K562 (cell line): ENCODE results near the gene ZNF213. TPM values are rescaled to one million over a fixed set of nuclear protein-coding genes. Genes with fewer than 3 reads are reported as not detected.

ENCODE experiments used
- CHD1 ChIP-seq: fragments of 200-600 bp; sonication (generic); IDR thresholded peaks from one replicate; pipeline ENCODE4 v1.6.1; 2012; ENCODE audit warnings: mild to moderate bottlenecking, moderate library complexity, low read length, inconsistent platforms
- ETV5 ChIP-seq: sonication (generic); formaldehyde crosslinking; IDR thresholded peaks from 2 replicates; pipeline ENCODE4 v1.4.0; 2020; ENCODE audit warnings: low read depth, mild to moderate bottlenecking, missing genetic modification reagents
- FOXK2 ChIP-seq, 2 experiments: fragments of 450-650 bp; IDR thresholded peaks in 1 of 2; conservative IDR thresholded peaks in 1 of 2; 2 replicates each; pipeline ENCODE4 v1.6.1; 2016; ENCODE audit warnings: low read depth in 2 of 2, mild to moderate bottlenecking in 1 of 2
- KDM1A ChIP-seq, 2 experiments: fragments of 450-650 bp; IDR thresholded peaks; 2 replicates each; pipeline ENCODE4 v1.6.1; 2016; ENCODE audit warnings: mild to moderate bottlenecking in 2 of 2
- KDM4B ChIP-seq, 2 experiments: fragments of 450-650 bp in 1 of 2; sonication (generic) in 1 of 2; IDR thresholded peaks; 2 replicates each; pipeline ENCODE4 v1.6.1; 2016 to 2017; ENCODE audit warnings: borderline replicate concordance in 2 of 2, antibody characterized with exemption in 1 of 2, low read depth in 1 of 2, mild to moderate bottlenecking in 1 of 2
- POLR2AphosphoS2 ChIP-seq: IDR thresholded peaks from 2 replicates; pipeline ENCODE4 v1.6.1; 2012; ENCODE audit warnings: low read length, improper control_type of control experiment
- RAD21 ChIP-seq, 2 experiments: fragments of 250-450 bp in 1 of 2; fragments of 450-650 bp in 1 of 2; sonication (Bioruptor Pico) in 1 of 2; formaldehyde crosslinking in 1 of 2; IDR thresholded peaks in 1 of 2; conservative IDR thresholded peaks in 1 of 2; 2 replicates each; pipeline versions ENCODE4 v1.4.0 to v1.8.0; 2020 to 2022; ENCODE audit warnings: mild to moderate bottlenecking in 2 of 2, moderate library complexity in 1 of 2
- ZEB2 ChIP-seq: fragments of 450-650 bp; IDR thresholded peaks from 2 replicates; pipeline ENCODE4 v1.6.1; 2016
- ZKSCAN1 ChIP-seq: fragments of 150-350 bp; IDR thresholded peaks from 2 replicates; pipeline ENCODE4 v1.6.1; 2016; ENCODE audit warnings: low read depth, low read length
- ZNF140 ChIP-seq: fragments of 250-450 bp; sonication (Bioruptor Pico); IDR thresholded peaks from 2 replicates; pipeline ENCODE4 v1.8.0; 2021; ENCODE audit warnings: moderate library complexity, mild to moderate bottlenecking, inconsistent platforms
- ZNF586 ChIP-seq: fragments of 450-650 bp; formaldehyde crosslinking; conservative IDR thresholded peaks from 2 replicates; pipeline ENCODE4 v1.4.0; 2020; ENCODE audit warnings: mild to moderate bottlenecking, moderate library complexity
- ZNF707 ChIP-seq: fragments of 250-450 bp; sonication (Bioruptor Pico); conservative IDR thresholded peaks from 2 replicates; pipeline ENCODE4 v1.8.0; 2022; ENCODE audit warnings: inconsistent platforms, mild to moderate bottlenecking, moderate library complexity
- polyA plus RNA-seq, 8 experiments: library from polyadenylated mRNA; depleted of rRNA in 4 of 8; stranded (reverse) in 5 of 8; unstranded in 3 of 8; fragments of >200 nt; fragmentation: Nextera tagmentation in 2 of 8; fragmentation: Illumina TruSeq in 1 of 8; extraction: Ambion mirVana in 2 of 8; extraction: Trizol in 1 of 8; gene quantifications; 2 replicates each; pipeline versions ENCODE4 v1.2.1 to v1.2.3, GENCODE V29; 2011 to 2014; ENCODE audit warnings: inconsistent platforms in 1 of 8, missing spikeins in 1 of 8
- total RNA-seq, 7 experiments: library from RNA; depleted of rRNA in 6 of 7; stranded (reverse); fragments of >200 nt in 6 of 7; fragmentation: Illumina TruSeq in 2 of 7; extraction: Trizol in 2 of 7; gene quantifications; 2 replicates each; pipeline versions ENCODE4 v1.2.1 to v1.2.3, GENCODE V29; 2011 to 2021; ENCODE audit warnings: low replicate concordance in 1 of 7
- TF ChIP-seq, protein P1 (sequence below), 2 experiments: fragments of 450-650 bp; formaldehyde crosslinking in 1 of 2; IDR thresholded peaks; 2 replicates each; pipeline versions ENCODE4 v1.4.0 to v1.6.1; 2014 to 2020; ENCODE audit warnings: mild to moderate bottlenecking in 2 of 2, borderline replicate concordance in 1 of 2, low read depth in 1 of 2
- TF ChIP-seq, protein P2 (sequence below): fragments of 250-450 bp; sonication (Bioruptor Pico); IDR thresholded peaks from 2 replicates; pipeline ENCODE4 v1.4.0; 2020

ZNF213 gene
- total and polyA plus RNA-seq, 9 of the 15 experiments (the other 6 are each of a cell fraction or from before 2014, with no cell fraction given), result 0.49 to 10.0 (median 1.8) TPM

DNA sequence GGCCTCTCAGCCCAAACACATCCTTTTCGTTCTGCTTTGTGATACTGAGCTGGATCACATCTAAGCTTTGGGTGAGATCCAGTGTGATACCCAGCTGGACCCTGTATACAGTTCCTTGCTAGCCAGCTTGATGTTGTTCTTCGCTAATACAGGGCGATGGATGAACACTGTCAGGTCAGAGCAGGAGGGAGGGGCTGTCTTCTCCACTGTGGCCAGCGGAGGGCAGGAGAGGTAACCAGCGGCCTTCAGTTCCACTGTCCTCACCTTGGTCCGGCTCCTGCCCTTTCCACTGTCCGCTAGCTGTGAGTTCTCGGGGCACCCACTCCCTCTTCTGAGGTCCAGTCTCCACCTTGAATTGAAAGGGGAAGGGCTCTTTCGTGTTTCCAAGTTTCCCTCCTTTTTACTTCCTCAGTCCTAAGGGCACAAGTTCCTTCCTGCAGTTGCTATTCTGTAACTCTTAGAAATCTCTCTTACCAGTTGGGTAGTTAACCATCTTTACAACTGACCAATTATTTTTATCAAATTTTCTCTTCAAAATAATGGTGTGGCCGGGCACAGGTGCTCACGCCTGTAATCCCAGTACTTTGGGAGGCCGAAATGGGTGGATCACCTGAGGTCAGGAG, 3.0 kb upstream of the ZNF213 start (continued):
- TF ChIP-seq ZNF140 (no peak), CHD1 (no peak), ZEB2 (no peak), ZNF586 (CRISPR knock-in tag) (no peak), FOXK2 (conservative IDR thresholded peaks at IDR 0.05 in 1 of 2, IDR thresholded peaks at IDR 0.05 in 1 of 2; ENCODE audit: low read depth in 2 of 2) (no peak), ETV5 (no peak), POLR2AphosphoS2 (no peak), ZKSCAN1 (no peak), KDM4B (IDR thresholded peaks at IDR 0.05; ENCODE audit: borderline replicate concordance in 2 of 2, low read depth in 1 of 2) (no peak), KDM1A (IDR thresholded peaks at IDR 0.05) (no peak), ZNF707 (no peak), RAD21 (CRISPR knock-in tag; conservative IDR thresholded peaks at IDR 0.05 in 1 of 2, IDR thresholded peaks at IDR 0.05 in 1 of 2) (peak; percentile 42 to 66; a peak in 2 of 4 replicates)
- TF ChIP-seq, protein P1, sequence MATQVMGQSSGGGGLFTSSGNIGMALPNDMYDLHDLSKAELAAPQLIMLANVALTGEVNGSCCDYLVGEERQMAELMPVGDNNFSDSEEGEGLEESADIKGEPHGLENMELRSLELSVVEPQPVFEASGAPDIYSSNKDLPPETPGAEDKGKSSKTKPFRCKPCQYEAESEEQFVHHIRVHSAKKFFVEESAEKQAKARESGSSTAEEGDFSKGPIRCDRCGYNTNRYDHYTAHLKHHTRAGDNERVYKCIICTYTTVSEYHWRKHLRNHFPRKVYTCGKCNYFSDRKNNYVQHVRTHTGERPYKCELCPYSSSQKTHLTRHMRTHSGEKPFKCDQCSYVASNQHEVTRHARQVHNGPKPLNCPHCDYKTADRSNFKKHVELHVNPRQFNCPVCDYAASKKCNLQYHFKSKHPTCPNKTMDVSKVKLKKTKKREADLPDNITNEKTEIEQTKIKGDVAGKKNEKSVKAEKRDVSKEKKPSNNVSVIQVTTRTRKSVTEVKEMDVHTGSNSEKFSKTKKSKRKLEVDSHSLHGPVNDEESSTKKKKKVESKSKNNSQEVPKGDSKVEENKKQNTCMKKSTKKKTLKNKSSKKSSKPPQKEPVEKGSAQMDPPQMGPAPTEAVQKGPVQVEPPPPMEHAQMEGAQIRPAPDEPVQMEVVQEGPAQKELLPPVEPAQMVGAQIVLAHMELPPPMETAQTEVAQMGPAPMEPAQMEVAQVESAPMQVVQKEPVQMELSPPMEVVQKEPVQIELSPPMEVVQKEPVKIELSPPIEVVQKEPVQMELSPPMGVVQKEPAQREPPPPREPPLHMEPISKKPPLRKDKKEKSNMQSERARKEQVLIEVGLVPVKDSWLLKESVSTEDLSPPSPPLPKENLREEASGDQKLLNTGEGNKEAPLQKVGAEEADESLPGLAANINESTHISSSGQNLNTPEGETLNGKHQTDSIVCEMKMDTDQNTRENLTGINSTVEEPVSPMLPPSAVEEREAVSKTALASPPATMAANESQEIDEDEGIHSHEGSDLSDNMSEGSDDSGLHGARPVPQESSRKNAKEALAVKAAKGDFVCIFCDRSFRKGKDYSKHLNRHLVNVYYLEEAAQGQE (IDR thresholded peaks at IDR 0.05; ENCODE audit: borderline replicate concordance), result peak; percentile 49; the same call in 1 of the 2 replicates
- TF ChIP-seq, protein P1 (CRISPR knock-in tag; IDR thresholded peaks at IDR 0.05; ENCODE audit: low read depth), result no peak
- TF ChIP-seq, protein P2, sequence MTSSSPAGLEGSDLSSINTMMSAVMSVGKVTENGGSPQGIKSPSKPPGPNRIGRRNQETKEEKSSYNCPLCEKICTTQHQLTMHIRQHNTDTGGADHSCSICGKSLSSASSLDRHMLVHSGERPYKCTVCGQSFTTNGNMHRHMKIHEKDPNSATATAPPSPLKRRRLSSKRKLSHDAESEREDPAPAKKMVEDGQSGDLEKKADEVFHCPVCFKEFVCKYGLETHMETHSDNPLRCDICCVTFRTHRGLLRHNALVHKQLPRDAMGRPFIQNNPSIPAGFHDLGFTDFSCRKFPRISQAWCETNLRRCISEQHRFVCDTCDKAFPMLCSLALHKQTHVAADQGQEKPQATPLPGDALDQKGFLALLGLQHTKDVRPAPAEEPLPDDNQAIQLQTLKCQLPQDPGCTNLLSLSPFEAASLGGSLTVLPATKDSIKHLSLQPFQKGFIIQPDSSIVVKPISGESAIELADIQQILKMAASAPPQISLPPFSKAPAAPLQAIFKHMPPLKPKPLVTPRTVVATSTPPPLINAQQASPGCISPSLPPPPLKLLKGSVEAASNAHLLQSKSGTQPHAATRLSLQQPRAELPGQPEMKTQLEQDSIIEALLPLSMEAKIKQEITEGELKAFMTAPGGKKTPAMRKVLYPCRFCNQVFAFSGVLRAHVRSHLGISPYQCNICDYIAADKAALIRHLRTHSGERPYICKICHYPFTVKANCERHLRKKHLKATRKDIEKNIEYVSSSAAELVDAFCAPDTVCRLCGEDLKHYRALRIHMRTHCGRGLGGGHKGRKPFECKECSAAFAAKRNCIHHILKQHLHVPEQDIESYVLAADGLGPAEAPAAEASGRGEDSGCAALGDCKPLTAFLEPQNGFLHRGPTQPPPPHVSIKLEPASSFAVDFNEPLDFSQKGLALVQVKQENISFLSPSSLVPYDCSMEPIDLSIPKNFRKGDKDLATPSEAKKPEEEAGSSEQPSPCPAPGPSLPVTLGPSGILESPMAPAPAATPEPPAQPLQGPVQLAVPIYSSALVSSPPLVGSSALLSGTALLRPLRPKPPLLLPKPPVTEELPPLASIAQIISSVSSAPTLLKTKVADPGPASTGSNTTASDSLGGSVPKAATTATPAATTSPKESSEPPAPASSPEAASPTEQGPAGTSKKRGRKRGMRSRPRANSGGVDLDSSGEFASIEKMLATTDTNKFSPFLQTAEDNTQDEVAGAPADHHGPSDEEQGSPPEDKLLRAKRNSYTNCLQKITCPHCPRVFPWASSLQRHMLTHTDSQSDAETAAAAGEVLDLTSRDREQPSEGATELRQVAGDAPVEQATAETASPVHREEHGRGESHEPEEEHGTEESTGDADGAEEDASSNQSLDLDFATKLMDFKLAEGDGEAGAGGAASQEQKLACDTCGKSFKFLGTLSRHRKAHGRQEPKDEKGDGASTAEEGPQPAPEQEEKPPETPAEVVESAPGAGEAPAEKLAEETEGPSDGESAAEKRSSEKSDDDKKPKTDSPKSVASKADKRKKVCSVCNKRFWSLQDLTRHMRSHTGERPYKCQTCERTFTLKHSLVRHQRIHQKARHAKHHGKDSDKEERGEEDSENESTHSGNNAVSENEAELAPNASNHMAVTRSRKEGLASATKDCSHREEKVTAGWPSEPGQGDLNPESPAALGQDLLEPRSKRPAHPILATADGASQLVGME (CRISPR knock-in tag), result no peak
